H9 (cell line): ENCODE measurements around the gene MTHFD1. TPM values are rescaled to one million over a fixed set of nuclear protein-coding genes. Genes with fewer than 3 reads are reported as not detected.

Experiments used
- DNase-seq: peaks from one replicate; pipeline ENCODE4 v3.0.0-alpha.2; 2017
- H2AFZ ChIP-seq: one replicate; pipeline ENCODE4 v1.6.1; 2013; ENCODE audit warnings: mild to moderate bottlenecking, low read length, control low read depth, moderate library complexity
- H2AK5ac ChIP-seq: 2 replicates; pipeline ENCODE4 v1.6.1; 2013; ENCODE audit warnings: low read length, control low read depth, mixed read lengths; ENCODE audit not compliant: insufficient read length
- H2BK120ac ChIP-seq: one replicate; pipeline ENCODE4 v1.6.1; 2013; ENCODE audit warnings: low read depth, mild to moderate bottlenecking, low read length, control low read depth, inconsistent platforms; ENCODE audit not compliant: poor library complexity, severe bottlenecking
- H2BK12ac ChIP-seq: 2 replicates; pipeline ENCODE4 v1.6.1; 2013; ENCODE audit warnings: low read length, control low read depth, mixed read lengths, low read depth; ENCODE audit not compliant: insufficient read length
- H2BK15ac ChIP-seq: 2 replicates; pipeline ENCODE4 v1.6.1; 2013; ENCODE audit warnings: low read depth, low read length, control low read depth
- H2BK20ac ChIP-seq: one replicate; pipeline ENCODE4 v1.6.1; 2013; ENCODE audit warnings: low read depth, mild to moderate bottlenecking, low read length, control low read depth, inconsistent platforms; ENCODE audit not compliant: poor library complexity, severe bottlenecking
- H2BK5ac ChIP-seq: 2 replicates; pipeline ENCODE4 v1.6.1; 2013; ENCODE audit warnings: low read length, control low read depth, mixed read lengths; ENCODE audit not compliant: insufficient read length
- H3K14ac ChIP-seq: 2 replicates; pipeline ENCODE4 v1.6.1; 2013; ENCODE audit warnings: low read length, control low read depth; ENCODE audit not compliant: insufficient read depth
- H3K18ac ChIP-seq: 2 replicates; pipeline ENCODE4 v1.6.1; 2013; ENCODE audit warnings: low read depth, mild to moderate bottlenecking, mixed read lengths, low read length, control low read depth; ENCODE audit not compliant: insufficient read length
- H3K23ac ChIP-seq: 2 replicates; pipeline ENCODE4 v1.6.1; 2013; ENCODE audit warnings: low read length, control low read depth, mixed read lengths, low read depth; ENCODE audit not compliant: insufficient read length
- H3K23me2 ChIP-seq: 2 replicates; pipeline ENCODE4 v1.6.1; 2013; ENCODE audit warnings: low read depth, mild to moderate bottlenecking, mixed read lengths, low read length, control low read depth; ENCODE audit not compliant: insufficient read length, poor library complexity, severe bottlenecking
- H3K27ac ChIP-seq: 2 replicates; pipeline ENCODE4 v1.5.1; 2013; ENCODE audit warnings: low read length, control low read depth, mixed read lengths, low read depth; ENCODE audit not compliant: insufficient read length
- H3K27me3 ChIP-seq: 2 replicates; pipeline ENCODE4 v1.6.1; 2013; ENCODE audit warnings: low read length, control low read depth, inconsistent platforms; ENCODE audit not compliant: insufficient read depth
- H3K4ac ChIP-seq: 2 replicates; pipeline ENCODE4 v1.6.1; 2013; ENCODE audit warnings: low read depth, mild to moderate bottlenecking, control low read depth, inconsistent platforms, low read length, moderate library complexity
- H3K4me1 ChIP-seq: 2 replicates; pipeline ENCODE4 v1.6.1; 2013; ENCODE audit warnings: low read length, control low read depth, inconsistent platforms; ENCODE audit not compliant: insufficient read depth
- H3K4me2 ChIP-seq: 2 replicates; pipeline ENCODE4 v1.6.1; 2013; ENCODE audit warnings: low read length, control low read depth, mixed read lengths; ENCODE audit not compliant: insufficient read length, insufficient read depth
- H3K56ac ChIP-seq: 2 replicates; pipeline ENCODE4 v1.6.1; 2013; ENCODE audit warnings: low read depth, mild to moderate bottlenecking, mixed read lengths, low read length, control low read depth; ENCODE audit not compliant: insufficient read length
- H3K79me1 ChIP-seq: 2 replicates; pipeline ENCODE4 v1.6.1; 2013; ENCODE audit warnings: low read depth, mild to moderate bottlenecking, moderate library complexity, low read length, control low read depth, inconsistent platforms; ENCODE audit not compliant: insufficient read depth, poor library complexity, severe bottlenecking
- H3K79me2 ChIP-seq: 2 replicates; pipeline ENCODE4 v1.6.1; 2013; ENCODE audit warnings: low read length, control low read depth, inconsistent platforms; ENCODE audit not compliant: insufficient read depth
- H3K9ac ChIP-seq: 2 replicates; pipeline ENCODE4 v1.6.1; 2013; ENCODE audit warnings: low read length, control low read depth, mixed read lengths; ENCODE audit not compliant: insufficient read length; ENCODE audit errors: extremely low read depth
- H3K9me3 ChIP-seq: one replicate; pipeline ENCODE4 v1.6.1; 2013; ENCODE audit warnings: low read depth, low read length, inconsistent platforms; ENCODE audit not compliant: control insufficient read depth
- H3T11ph ChIP-seq: one replicate; pipeline ENCODE4 v1.6.1; 2013; ENCODE audit warnings: mild to moderate bottlenecking, low read length, control low read depth, inconsistent platforms
- H4K20me1 ChIP-seq: one replicate; pipeline ENCODE4 v1.6.1; 2013; ENCODE audit not compliant: control insufficient read depth, insufficient read length, insufficient read depth
- H4K5ac ChIP-seq: 2 replicates; pipeline ENCODE4 v1.6.1; 2013; ENCODE audit warnings: low read depth, mild to moderate bottlenecking, mixed read lengths, low read length, control low read depth; ENCODE audit not compliant: insufficient read length
- H4K8ac ChIP-seq: replicated peaks from 2 replicates; pipeline ENCODE4 v1.6.1; 2013; ENCODE audit warnings: low read length, control low read depth, mixed read lengths, low read depth; ENCODE audit not compliant: insufficient read length
- H4K91ac ChIP-seq: 2 replicates; pipeline ENCODE4 v1.6.1; 2013; ENCODE audit warnings: low read depth, mild to moderate bottlenecking, moderate library complexity, mixed read lengths, low read length, control low read depth; ENCODE audit not compliant: insufficient read length
- H3K27ac Mint-ChIP-seq, 3 experiments: 2 replicates in 2 of 3; 3 replicates in 1 of 3; pipeline ENCODE4 v1.8.0; 2020 to 2021; ENCODE audit warnings: mixed read lengths in 3 of 3, mild to moderate bottlenecking in 1 of 3, moderate library complexity in 1 of 3
- H3K27me3 Mint-ChIP-seq: 2 replicates; pipeline ENCODE4 v1.8.0; 2021; ENCODE audit warnings: low read depth, mild to moderate bottlenecking, moderate library complexity, mixed read lengths
- H3K36me3 Mint-ChIP-seq, 3 experiments: 2 replicates in 2 of 3; 3 replicates in 1 of 3; pipeline ENCODE4 v1.8.0; 2020 to 2021; ENCODE audit warnings: low read depth in 3 of 3, mixed read lengths in 3 of 3; ENCODE audit not compliant: insufficient read depth in 1 of 3
- H3K4me1 Mint-ChIP-seq, 2 experiments: 2 replicates each; pipeline ENCODE4 v1.8.0; 2020; ENCODE audit warnings: mixed read lengths in 2 of 2
- H3K4me3 Mint-ChIP-seq, 2 experiments: 2 replicates in 1 of 2; 3 replicates in 1 of 2; pipeline ENCODE4 v1.8.0; 2020 to 2021; ENCODE audit warnings: mild to moderate bottlenecking in 2 of 2, mixed read lengths in 2 of 2, moderate library complexity in 1 of 2
- H3K9me3 Mint-ChIP-seq, 2 experiments: 2 replicates in 1 of 2; 3 replicates in 1 of 2; pipeline ENCODE4 v1.8.0; 2020; ENCODE audit warnings: mild to moderate bottlenecking in 2 of 2, mixed read lengths in 2 of 2, moderate library complexity in 1 of 2
- WGBS: extraction: QIAGEN DNeasy Blood & Tissue Kit; methylation state at CpG from one replicate; pipeline ENCODE4 v1.1.7; 2013; ENCODE audit warnings: missing lambda C conversion rate, low lambda C conversion rate, mixed read lengths; ENCODE audit not compliant: insufficient read length; ENCODE audit errors: extremely low coverage; 5-methylcytosine and 5-hydroxymethylcytosine counted together
- total RNA-seq: library from RNA; stranded (reverse); gene quantifications from 2 replicates; pipeline ENCODE4 v1.2.1, GENCODE V29; 2021
- TF ChIP-seq, protein P1 (sequence below): fragments of 200-600 bp; sonication (generic); conservative IDR thresholded peaks from 3 replicates; pipeline ENCODE4 v1.8.0; 2021; ENCODE audit warnings: antibody characterized with exemption, mild to moderate bottlenecking

The MTHFD1 gene
- total RNA-seq, 1 experiment from 2014 or later, result 203 TPM

DNA sequence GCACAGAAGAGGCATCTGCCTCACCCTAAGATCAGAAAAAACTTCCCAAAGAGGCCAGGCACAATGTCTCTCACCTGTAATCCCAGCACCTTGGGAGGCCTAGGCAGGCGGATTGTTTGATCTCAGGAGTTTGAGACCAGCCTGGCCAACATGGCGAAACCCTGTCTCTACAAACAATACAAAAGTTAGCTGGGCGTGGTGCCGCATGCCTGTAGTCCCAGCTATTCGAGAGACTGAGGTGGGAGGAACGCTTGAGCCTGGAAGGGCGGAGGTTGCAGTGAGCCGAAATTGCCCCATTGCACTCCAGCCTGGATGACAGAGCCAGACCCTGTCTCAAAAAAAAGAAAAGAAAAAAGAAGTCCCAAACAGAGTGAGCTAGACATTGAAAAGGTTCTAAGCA, 120.9 kb downstream of the MTHFD1 start:
- H3K4ac ChIP-seq, result no peak overlapping the region
- no peak overlapping the region for H3K9ac ChIP-seq
- H3K56ac ChIP-seq, result no peak overlapping the region
- H3K79me2 ChIP-seq, result peaks cover 36% of the 10 kb centered on the region; the same call in 1 of the 2 replicates
- H3K4me1 ChIP-seq, result no peaks in the 10 kb centered on the region; the same call in 1 of the 2 replicates
- peaks cover 49 to 51% of the 10 kb centered on the region in 2 experiments for H3K4me1 Mint-ChIP-seq
- no peak overlapping the region for H2BK5ac ChIP-seq
- no peak overlapping the region for H4K91ac ChIP-seq
- no peak overlapping the region for H2BK20ac ChIP-seq
- H3K4me3 Mint-ChIP-seq, result peak overlapping the region in 1 of 2 experiments; percentile 21; a peak in 1 of 5 replicates
- WGBS, result no CpG with 5 or more reads among the region's 8 CpGs
- H3K36me3 Mint-ChIP-seq, result peaks cover 0 to 7% (median 0%) of the 10 kb centered on the region in 3 experiments; a peak in 1 of 7 replicates
- no peak overlapping the region for H3K23ac ChIP-seq
- no peak overlapping the region for H3K27ac ChIP-seq
- H3K4me2 ChIP-seq, result no peak overlapping the region
- H3K14ac ChIP-seq, result no peak overlapping the region
- no peaks in the 10 kb centered on the region for H4K20me1 ChIP-seq
- peak; percentile 67 for DNase-seq
- H3T11ph ChIP-seq, result no peak overlapping the region
- H3K18ac ChIP-seq, result no peak overlapping the region
- TF ChIP-seq, protein P1, sequence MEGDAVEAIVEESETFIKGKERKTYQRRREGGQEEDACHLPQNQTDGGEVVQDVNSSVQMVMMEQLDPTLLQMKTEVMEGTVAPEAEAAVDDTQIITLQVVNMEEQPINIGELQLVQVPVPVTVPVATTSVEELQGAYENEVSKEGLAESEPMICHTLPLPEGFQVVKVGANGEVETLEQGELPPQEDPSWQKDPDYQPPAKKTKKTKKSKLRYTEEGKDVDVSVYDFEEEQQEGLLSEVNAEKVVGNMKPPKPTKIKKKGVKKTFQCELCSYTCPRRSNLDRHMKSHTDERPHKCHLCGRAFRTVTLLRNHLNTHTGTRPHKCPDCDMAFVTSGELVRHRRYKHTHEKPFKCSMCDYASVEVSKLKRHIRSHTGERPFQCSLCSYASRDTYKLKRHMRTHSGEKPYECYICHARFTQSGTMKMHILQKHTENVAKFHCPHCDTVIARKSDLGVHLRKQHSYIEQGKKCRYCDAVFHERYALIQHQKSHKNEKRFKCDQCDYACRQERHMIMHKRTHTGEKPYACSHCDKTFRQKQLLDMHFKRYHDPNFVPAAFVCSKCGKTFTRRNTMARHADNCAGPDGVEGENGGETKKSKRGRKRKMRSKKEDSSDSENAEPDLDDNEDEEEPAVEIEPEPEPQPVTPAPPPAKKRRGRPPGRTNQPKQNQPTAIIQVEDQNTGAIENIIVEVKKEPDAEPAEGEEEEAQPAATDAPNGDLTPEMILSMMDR, result no peak
- no peak overlapping the region for H2BK120ac ChIP-seq
- H3K27me3 Mint-ChIP-seq, result no peaks in the 10 kb centered on the region
- no peak overlapping the region for H2AK5ac ChIP-seq
- H2BK15ac ChIP-seq, result no peak overlapping the region
- no peaks in the 10 kb centered on the region for H3K27me3 ChIP-seq
- H3K27ac Mint-ChIP-seq, result peak overlapping the region; percentile 53 to 89 (median 67); a peak in 4 of 7 replicates
- peaks cover 6% of the 10 kb centered on the region for H3K23me2 ChIP-seq
- no peak overlapping the region for H2AFZ ChIP-seq
- no peak overlapping the region for H2BK12ac ChIP-seq
- H4K8ac ChIP-seq, result no peak overlapping the region
- H3K79me1 ChIP-seq, result no peaks in the 10 kb centered on the region
- no peaks in the 10 kb centered on the region for H3K9me3 Mint-ChIP-seq
- no peak overlapping the region for H4K5ac ChIP-seq
- no peaks in the 10 kb centered on the region for H3K9me3 ChIP-seq

Other genes with a start within 250 kb of the MTHFD1 start
- gene ESR2, start 94.0 kb upstream of the MTHFD1 start, total RNA-seq, result 0.11 and 0.15 TPM in 2 replicates
- gene AKAP5, start 77.1 kb downstream of the MTHFD1 start, total RNA-seq, result 2.3 and 2.5 TPM in 2 replicates
- gene ZBTB25, start 115.5 kb downstream of the MTHFD1 start, total RNA-seq, result 8.2 TPM in 2 replicates
- gene ZBTB1, start 116.4 kb downstream of the MTHFD1 start, total RNA-seq, result 34.5 and 37.8 TPM in 2 replicates
- gene HSPA2, start 152.4 kb downstream of the MTHFD1 start, total RNA-seq, result 25.4 and 25.8 TPM in 2 replicates
- 0.50 and 0.66 TPM in 2 replicates for gene PPP1R36, start 161.6 kb downstream of the MTHFD1 start, total RNA-seq